ENCODE measurements around the gene ZNF93. TPM values are rescaled to one million over a fixed set of nuclear protein-coding genes. Genes with fewer than 3 reads are reported as not detected.
A peak's percentile ranks its signal among the peaks of the same experiment; 100 is the strongest.
"Not testable (repeated sequence)": the region's sequence is repeated elsewhere in the genome, so short reads cannot be mapped to it uniquely, and the experiment has no call there.

The ZNF93 gene
- total RNA-seq, result 3.7 TPM
- long read RNA-seq, partial matches to known transcripts, result 0 of 3 reads
- long read RNA-seq, other reads (novel, unspliced or antisense), result 0 of 3 reads

DNA sequence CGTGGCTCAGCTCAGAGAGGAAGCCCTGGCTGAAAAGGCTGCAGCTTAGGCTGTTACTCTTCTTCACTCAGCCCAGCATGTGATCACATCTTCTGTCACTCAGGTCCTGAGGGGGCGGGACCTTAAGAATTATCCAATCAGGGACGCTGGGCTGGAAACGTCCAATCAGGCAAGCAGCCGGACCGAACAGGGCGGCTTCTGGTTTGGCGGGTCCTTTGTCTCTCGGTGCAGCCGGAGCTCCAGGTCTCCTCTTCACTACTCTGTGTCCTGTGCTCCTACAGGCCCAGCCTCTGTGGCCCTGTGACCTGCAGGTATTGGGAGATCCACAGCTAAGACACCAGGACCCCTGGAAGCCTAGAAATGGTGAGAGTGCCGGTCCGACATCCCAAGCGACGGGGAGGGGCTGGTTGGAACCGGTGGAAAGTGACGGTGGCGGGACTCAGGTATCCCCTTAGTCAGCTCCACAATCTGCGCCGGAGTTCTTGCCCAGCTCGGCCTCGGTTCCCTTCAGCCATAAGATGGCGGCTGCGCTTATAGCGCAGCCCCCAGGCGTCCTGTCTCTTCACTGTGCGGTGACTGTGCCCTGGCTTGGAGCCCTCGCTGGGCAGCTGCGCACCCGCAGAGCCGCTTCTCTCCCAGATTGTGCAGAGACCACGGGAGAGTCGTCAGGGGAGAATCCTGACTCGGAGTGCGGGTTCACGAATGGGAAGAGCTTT is at the start of gene ZNF93:
Gene ZNF93, plus strand, starts transcription at position 218 of the 716 bp plus-strand sequence. Its CDS starts 143 bp downstream, at position 361.
- DNase-seq, result peak; percentile 92
- intact Hi-C loops (cut with DNase I), result no loop called here
- TF ChIP-seq, protein P1, sequence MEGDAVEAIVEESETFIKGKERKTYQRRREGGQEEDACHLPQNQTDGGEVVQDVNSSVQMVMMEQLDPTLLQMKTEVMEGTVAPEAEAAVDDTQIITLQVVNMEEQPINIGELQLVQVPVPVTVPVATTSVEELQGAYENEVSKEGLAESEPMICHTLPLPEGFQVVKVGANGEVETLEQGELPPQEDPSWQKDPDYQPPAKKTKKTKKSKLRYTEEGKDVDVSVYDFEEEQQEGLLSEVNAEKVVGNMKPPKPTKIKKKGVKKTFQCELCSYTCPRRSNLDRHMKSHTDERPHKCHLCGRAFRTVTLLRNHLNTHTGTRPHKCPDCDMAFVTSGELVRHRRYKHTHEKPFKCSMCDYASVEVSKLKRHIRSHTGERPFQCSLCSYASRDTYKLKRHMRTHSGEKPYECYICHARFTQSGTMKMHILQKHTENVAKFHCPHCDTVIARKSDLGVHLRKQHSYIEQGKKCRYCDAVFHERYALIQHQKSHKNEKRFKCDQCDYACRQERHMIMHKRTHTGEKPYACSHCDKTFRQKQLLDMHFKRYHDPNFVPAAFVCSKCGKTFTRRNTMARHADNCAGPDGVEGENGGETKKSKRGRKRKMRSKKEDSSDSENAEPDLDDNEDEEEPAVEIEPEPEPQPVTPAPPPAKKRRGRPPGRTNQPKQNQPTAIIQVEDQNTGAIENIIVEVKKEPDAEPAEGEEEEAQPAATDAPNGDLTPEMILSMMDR (IDR thresholded peaks at IDR 0.05), result no peak

DNA sequence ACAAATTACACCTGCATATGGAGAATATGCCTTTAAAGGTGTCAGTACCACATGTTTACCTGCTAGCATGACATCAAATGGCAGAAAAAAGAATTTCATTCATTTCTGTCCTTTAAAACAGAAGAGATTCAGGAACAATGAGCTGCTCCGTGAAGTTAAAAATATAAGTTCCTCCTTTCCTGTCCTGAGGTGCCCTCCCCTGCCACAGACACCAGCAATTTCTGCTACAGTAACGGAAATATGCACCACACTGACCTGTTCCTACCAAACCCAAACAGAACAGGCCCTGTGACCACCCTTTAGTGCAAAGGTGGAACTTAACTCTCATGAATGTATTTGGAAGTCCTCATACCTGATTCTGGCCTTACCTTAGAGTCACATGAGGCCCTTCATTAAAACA is 49.0 kb upstream of the ZNF93 start:
- intact Hi-C loops (cut with DNase I); H3K36me3 ChIP-seq; ATAC-seq; DNase-seq; H3K9me3 ChIP-seq; H3K4me3 ChIP-seq; H3K4me1 ChIP-seq; H3K27ac ChIP-seq; H3K27me3 ChIP-seq (ENCODE audit: low read depth): not testable (repeated sequence)

More for the DNA sequence above, at the start of gene ZNF93:
- H3K4me1 ChIP-seq, result peaks cover 12% of the 10 kb centered on the region
- no peaks in the 10 kb centered on the region for H3K36me3 ChIP-seq
- peak within 1 kb of the TSS; percentile 72 for H3K27ac ChIP-seq
- peak within 1 kb of the TSS; percentile 76 for H3K4me3 ChIP-seq
- ATAC-seq, result peak; percentile 99
- H3K27me3 ChIP-seq (ENCODE audit: low read depth), result no peaks in the 10 kb centered on the region
- H3K9me3 ChIP-seq, result peaks cover 26% of the 10 kb centered on the region

DNA sequence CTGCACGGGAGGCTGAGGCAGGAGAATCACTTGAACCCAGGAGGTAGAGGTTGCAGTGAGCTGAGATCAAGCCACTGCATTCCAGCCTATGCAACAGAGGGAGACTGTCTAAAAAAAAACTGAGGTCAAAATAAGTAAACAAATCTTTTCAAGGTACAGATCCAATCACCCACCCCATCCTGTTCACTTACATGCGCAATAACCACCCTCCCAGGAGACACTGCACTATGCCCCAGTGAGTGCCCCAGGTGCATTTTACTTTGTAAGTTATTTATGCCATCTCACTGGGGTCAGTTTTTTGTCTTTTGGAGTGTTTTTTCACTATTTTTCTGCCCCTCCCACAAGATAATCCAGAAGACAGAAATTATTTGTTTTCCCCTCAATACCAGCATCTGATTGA is 42.0 kb upstream of the ZNF93 start:
- DNase-seq (no peak), ATAC-seq (no peak)
- Histone ChIP-seq H3K4me3 (no peak overlapping the region), H3K36me3 (no peaks in the 10 kb centered on the region), H3K4me1 (no peaks in the 10 kb centered on the region), H3K9me3 (no peaks in the 10 kb centered on the region), H3K27ac (no peak overlapping the region), H3K27me3 (ENCODE audit: low read depth) (peaks cover 5% of the 10 kb centered on the region)
- intact Hi-C loops (cut with DNase I), result no loop called here
- TF ChIP-seq, protein P1 (IDR thresholded peaks at IDR 0.05), result no peak

GRCh38 chr19:19860756-19861390 is 39.9 kb upstream of the ZNF93 start:
- intact Hi-C loops (cut with DNase I), result no loop called here
- Histone ChIP-seq H3K4me3 (peak overlapping the region; percentile 29), H3K27ac (no peak overlapping the region), H3K9me3 (no peaks in the 10 kb centered on the region), H3K4me1 (no peaks in the 10 kb centered on the region), H3K36me3 (no peaks in the 10 kb centered on the region), H3K27me3 (ENCODE audit: low read depth) (peaks cover 5% of the 10 kb centered on the region)
- DNase-seq, result no peak
- TF ChIP-seq, protein P1 (IDR thresholded peaks at IDR 0.05), result no peak
- no peak for ATAC-seq

DNA sequence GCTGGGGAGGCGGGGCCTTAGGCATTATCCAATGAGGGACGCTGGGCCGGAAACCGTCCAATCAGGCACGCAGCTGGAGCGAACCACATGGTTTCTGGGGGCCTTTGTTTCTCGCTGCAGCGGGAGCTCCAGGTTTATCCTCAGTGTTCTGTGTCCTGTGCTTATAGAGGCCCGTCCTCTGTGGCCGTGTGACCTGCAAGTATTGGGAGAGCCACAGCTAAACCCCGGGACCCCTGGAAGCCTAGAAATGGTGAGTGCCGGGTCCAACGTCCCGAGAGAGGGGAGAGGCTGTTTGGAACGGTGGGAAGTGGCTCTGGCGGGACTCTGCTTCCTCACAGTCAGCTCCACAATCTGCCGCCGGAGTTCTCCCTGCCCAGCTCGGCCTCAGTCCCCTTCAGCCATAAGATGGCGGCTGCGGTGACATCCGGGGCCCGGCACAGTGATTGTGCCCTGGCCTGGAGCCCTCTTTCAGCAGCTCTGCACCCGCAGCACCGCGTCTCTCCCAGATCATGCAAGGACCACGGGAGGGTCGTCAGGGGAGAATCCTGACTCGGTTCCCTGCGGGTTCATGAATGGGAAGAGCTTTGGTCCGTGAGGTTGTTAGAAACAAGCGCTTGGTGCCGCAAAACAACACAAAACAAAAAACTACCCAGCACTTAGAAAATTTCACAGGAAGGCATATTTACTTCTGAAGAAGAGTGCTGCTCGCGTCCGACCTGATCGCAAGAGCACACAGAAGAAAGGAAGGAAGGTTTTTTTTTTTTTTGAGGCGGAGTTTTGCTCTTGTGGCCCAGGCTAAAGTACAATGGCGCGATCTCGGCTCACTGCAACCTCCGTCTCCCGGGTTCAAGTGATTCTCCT is 34.8 kb upstream of the ZNF93 start, which contains the start of gene ZNF253:
Gene ZNF253, plus strand, starts transcription at position 133 of the 861 bp plus-strand sequence. Its CDS starts 115 bp downstream, at position 248.
- H3K27me3 ChIP-seq (ENCODE audit: low read depth), result no peaks in the 10 kb centered on the region
- DNase-seq, result peak; percentile 97

More for the DNA sequence above, 34.8 kb upstream of the ZNF93 start, which contains the start of gene ZNF253:
- peaks cover 9% of the 10 kb centered on the region for H3K9me3 ChIP-seq
- intact Hi-C loops (cut with DNase I), result no loop called here
- peak within 1 kb of the TSS; percentile 92 for H3K27ac ChIP-seq
- TF ChIP-seq, protein P1 (IDR thresholded peaks at IDR 0.05), result no peak
- H3K4me3 ChIP-seq, result peak within 1 kb of the TSS; percentile 73
- no peaks in the 10 kb centered on the region for H3K36me3 ChIP-seq
- peak; percentile 99 for ATAC-seq
- H3K4me1 ChIP-seq, result peaks cover 26% of the 10 kb centered on the region

Measured in lower lobe of right lung (tissue), 2 donors.